ENCODE data around the gene SELENBP1. TPM values are rescaled to one million over a fixed set of nuclear protein-coding genes. Genes with fewer than 3 reads are reported as not detected.
"Not testable (repeated sequence)": the region's sequence is repeated elsewhere in the genome, so short reads cannot be mapped to it uniquely, and the experiment has no call there.

Gene SELENBP1
- total RNA-seq, 6 experiments from 2014 or later: 83.4 to 423 (median 208) TPM

- intact Hi-C loops (cut with DNase I): no loop called here
- no peak overlapping the region for H3K4me3 ChIP-seq
- no peaks in the 10 kb centered on the region for H3K9me3 ChIP-seq
- H3K4me1 ChIP-seq: peaks cover 0 to 4% (median under 1%) of the 10 kb centered on the region in 4 donors
- ATAC-seq (no peak), DNase-seq (no peak)
- no peaks in the 10 kb centered on the region for H3K27me3 ChIP-seq
- TF ChIP-seq POLR2A (IDR thresholded peaks at IDR 0.05) (no peak), CTCF (IDR thresholded peaks at IDR 0.05) (no peak)
- 81% methylated on average over 2 of the region's 6 CpGs for WGBS (ENCODE audit: insufficient coverage, low coverage, low lambda C conversion rate, missing lambda C conversion rate)
- no peaks in the 10 kb centered on the region for H3K36me3 ChIP-seq
- no peak overlapping the region for H3K27ac ChIP-seq
These were observed 20.3 kb downstream of the SELENBP1 start for GRCh38 chr1:151352021-151352718.

GRCh38 chr1:151350323-151350722 lies 22.2 kb downstream of the SELENBP1 start:
- H3K27me3 ChIP-seq; H3K9me3 ChIP-seq; H3K4me3 ChIP-seq; H3K36me3 ChIP-seq; H3K4me1 ChIP-seq; intact Hi-C loops (cut with DNase I); DNase-seq; ATAC-seq; H3K27ac ChIP-seq: not testable (repeated sequence)
- 83% methylated on average over 7 of the region's 9 CpGs for WGBS (ENCODE audit: insufficient coverage, low coverage, low lambda C conversion rate, missing lambda C conversion rate)

GRCh38 chr1:151347523-151348246 lies 24.8 kb downstream of the SELENBP1 start:
- Histone ChIP-seq H3K9me3 (no peaks in the 10 kb centered on the region), H3K27ac (peak overlapping the region; percentile 41 to 84 (median 75)), H3K27me3 (no peaks in the 10 kb centered on the region), H3K36me3 (peaks cover 0 to 13% (median 0%) of the 10 kb centered on the region in 4 donors), H3K4me1 (peaks cover 0 to 10% (median under 1%) of the 10 kb centered on the region in 4 donors), H3K4me3 (peak overlapping the region; percentile 18 to 71 (median 59))
- DNase-seq: no peak
- intact Hi-C loops (cut with DNase I): no loop called here
- 28% methylated on average over 12 of the region's 12 CpGs for whole genome bisulfite sequencing (ENCODE audit: insufficient coverage, low coverage, low lambda C conversion rate, missing lambda C conversion rate)
- TF ChIP-seq POLR2A (IDR thresholded peaks at IDR 0.05): no peak
- no peak for TF ChIP-seq CTCF (IDR thresholded peaks at IDR 0.05)
- ATAC-seq: no peak

- WGBS (ENCODE audit: insufficient coverage, low coverage, low lambda C conversion rate, missing lambda C conversion rate): under 1% methylated on average over 34 of the region's 38 CpGs
- Histone ChIP-seq H3K36me3 (peaks cover 0 to 16% (median 0%) of the 10 kb centered on the region in 4 donors), H3K4me1 (peaks cover 0 to 10% (median under 1%) of the 10 kb centered on the region in 4 donors), H3K4me3 (peak within 1 kb of the TSS; percentile 38 to 71 (median 59)), H3K27me3 (no peaks in the 10 kb centered on the region), H3K27ac (peak within 1 kb of the TSS; percentile 75 to 88 (median 84)), H3K9me3 (no peaks in the 10 kb centered on the region)
- TF ChIP-seq POLR2A (IDR thresholded peaks at IDR 0.05): peak; percentile 62
- TF ChIP-seq CTCF (IDR thresholded peaks at IDR 0.05): no peak
- DNase-seq (peak; percentile 94 to 96 (median 96)), ATAC-seq (peak; percentile 96 to 98 (median 98))
- intact Hi-C loops (cut with DNase I): no loop called here
These were observed 25.6 kb downstream of the SELENBP1 start, which contains the start of gene RFX5 for GRCh38 chr1:151346769-151347522. RFX5 (minus strand) TSS chr1:151347252; CDS start chr1:151346320, 932 bp downstream.
